Mucosa of descending colon (tissue), 3 donors: ENCODE measurements around the gene ATAD3A. TPM values are rescaled to one million over a fixed set of nuclear protein-coding genes. Genes with fewer than 3 reads are reported as not detected.

Source experiments
- ATAC-seq: fragments of 200-7000 bp; cut with Tn5 transposase; one replicate; pipeline ENCODE4 v1.9.1; 2020; ENCODE audit warnings: mild to moderate bottlenecking, moderate library complexity
- DNase-seq, 3 donors: peaks; one replicate each; pipeline ENCODE4 v3.0.0-alpha.2; 2020
- H3K36me3 ChIP-seq: fragments of 200-600 bp; one replicate; pipeline ENCODE4 v1.8.0; 2021; ENCODE audit warnings: low read depth, mild to moderate bottlenecking
- H3K4me1 ChIP-seq: fragments of 200-600 bp; one replicate; pipeline ENCODE4 v1.8.0; 2021; ENCODE audit warnings: low read depth, mild to moderate bottlenecking
- H3K4me3 ChIP-seq: fragments of 200-600 bp; one replicate; pipeline ENCODE4 v1.8.0; 2021; ENCODE audit warnings: mild to moderate bottlenecking
- H3K9me3 ChIP-seq: fragments of 200-600 bp; one replicate; pipeline ENCODE4 v1.8.0; 2021; ENCODE audit warnings: mild to moderate bottlenecking
- CTCF ChIP-seq: fragments of 200-600 bp; IDR thresholded peaks from one replicate; pipeline ENCODE4 v1.8.0; 2022; ENCODE audit warnings: antibody characterized with exemption, mild to moderate bottlenecking
- intact Hi-C, 2 donors: fragments of 100-400 bp; cut with DNase I in 1 of 2; cut with micrococcal nuclease in 1 of 2; formaldehyde crosslinking; loops; one replicate each; pipeline versions ENCODE4 v1.11.0 to v1.11.1; 2022; cut with DNase I, micrococcal nuclease
- total RNA-seq, 3 donors: library from RNA; stranded (reverse); fragmentation: NEBNext Ultra II Directional in 2 of 3; extraction: Animal tissue kit (Norgen Biotek cat#: 25700) in 2 of 3; gene quantifications; one replicate each; pipeline versions ENCODE4 v1.2.1 to v1.2.4, GENCODE V29; 2021 to 2023
- donor health status: DM: no; HTN: no; CAD: no; lungs with moderate emphysema.
- donor health status: DM: no; HTN: no; CAD: no.
- donor health status: DM: no; HTN: yes; CAD: no.

Gene ATAD3A
- total RNA-seq, 3 donors from 2014 or later = 18.8 to 35.1 (median 20.8) TPM

GRCh38 chr1:1550591-1551432 is 38.9 kb downstream of the ATAD3A start:
- intact Hi-C loops = no loop called here
- H3K4me1 ChIP-seq = no peaks in the 10 kb centered on the region
- no peak overlapping the region for H3K4me3 ChIP-seq
- DNase-seq (no peak), ATAC-seq (peak; percentile 31)
- H3K9me3 ChIP-seq = no peaks in the 10 kb centered on the region
- no peaks in the 10 kb centered on the region for H3K36me3 ChIP-seq
- TF ChIP-seq CTCF = no peak

- Histone ChIP-seq H3K4me1 (no peaks in the 10 kb centered on the region), H3K36me3 (no peaks in the 10 kb centered on the region), H3K9me3 (no peaks in the 10 kb centered on the region), H3K4me3 (no peak overlapping the region)
- ATAC-seq (no peak), DNase-seq (no peak)
- TF ChIP-seq CTCF = no peak
- intact Hi-C loops = no loop called here
Measured at GRCh38 chr1:1551524-1552262, 39.7 kb downstream of the ATAD3A start.

- ATAC-seq = no peak
- TF ChIP-seq CTCF = no peak
Measured at GRCh38 chr1:1552263-1552639, 40.3 kb downstream of the ATAD3A start.

GRCh38 chr1:1553821-1554494 is 42.0 kb downstream of the ATAD3A start:
- Histone ChIP-seq H3K4me3 (no peak overlapping the region), H3K36me3 (no peaks in the 10 kb centered on the region), H3K4me1 (no peaks in the 10 kb centered on the region), H3K9me3 (no peaks in the 10 kb centered on the region)
- intact Hi-C loops = no loop called here
- no peak for DNase-seq
- no peak for TF ChIP-seq CTCF
- ATAC-seq = no peak

More at GRCh38 chr1:1552263-1552639, 40.3 kb downstream of the ATAD3A start:
- no peak for DNase-seq
- Histone ChIP-seq H3K4me1 (no peaks in the 10 kb centered on the region), H3K4me3 (no peak overlapping the region), H3K9me3 (no peaks in the 10 kb centered on the region), H3K36me3 (no peaks in the 10 kb centered on the region)
- intact Hi-C loops = no loop called here

- Histone ChIP-seq H3K4me3 (no peak overlapping the region), H3K9me3 (no peaks in the 10 kb centered on the region), H3K4me1 (no peaks in the 10 kb centered on the region), H3K36me3 (no peaks in the 10 kb centered on the region)
- ATAC-seq = no peak
- DNase-seq = no peak
- intact Hi-C loops = no loop called here
- TF ChIP-seq CTCF = no peak
Measured at GRCh38 chr1:1554550-1554925, 42.6 kb downstream of the ATAD3A start.
